LHCN-M2 (cell line): ENCODE results near the gene ZNF682. TPM values are rescaled to one million over a fixed set of nuclear protein-coding genes. Genes with fewer than 3 reads are reported as not detected.
"Not testable (repeated sequence)": the region's sequence is repeated elsewhere in the genome, so short reads cannot be mapped to it uniquely, and the experiment has no call there.

Experiments
- DNase-seq: peaks from one replicate; pipeline ENCODE4 v3.0.0-alpha.2; 2012; ENCODE audit warnings: low read depth
- total RNA-seq: library from RNA; depleted of rRNA; stranded (reverse); fragments of >200 nt; gene quantifications from 2 replicates; pipeline ENCODE4 v1.2.3, GENCODE V29; 2014; rRNA removed

Gene ZNF682
- total RNA-seq, 1 experiment from 2014 or later: 4.3 TPM

DNA sequence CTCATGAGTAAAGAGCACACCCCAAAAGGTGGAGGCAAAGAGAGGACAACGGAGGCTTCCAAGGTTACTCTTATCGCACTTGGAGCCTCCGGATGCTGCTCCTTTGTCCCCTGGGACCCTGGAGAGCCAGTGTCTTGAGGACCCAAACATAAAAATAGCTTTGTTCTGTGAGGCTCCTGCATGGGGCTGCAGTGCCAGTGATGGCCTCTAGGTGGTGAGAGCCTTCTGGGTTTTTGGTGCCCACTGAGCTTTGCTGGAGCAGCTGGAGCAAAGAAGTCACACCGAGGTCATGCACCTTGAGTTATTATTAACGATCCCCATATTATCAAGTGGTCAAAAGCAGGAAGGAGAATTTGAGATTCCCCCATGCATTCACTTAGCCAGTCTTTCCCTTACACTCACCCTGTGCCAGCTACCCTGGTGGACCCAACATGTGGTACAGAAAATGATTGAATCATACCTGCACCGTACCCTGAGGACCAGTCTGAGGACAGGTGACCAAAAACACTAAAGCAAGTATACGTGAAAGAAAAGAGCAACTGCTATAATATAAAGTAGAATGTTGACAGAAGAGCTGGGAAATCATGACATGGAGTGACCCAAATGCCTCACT, 41.5 kb downstream of the ZNF682 start:
- peak; percentile 1 for DNase-seq

DNA sequence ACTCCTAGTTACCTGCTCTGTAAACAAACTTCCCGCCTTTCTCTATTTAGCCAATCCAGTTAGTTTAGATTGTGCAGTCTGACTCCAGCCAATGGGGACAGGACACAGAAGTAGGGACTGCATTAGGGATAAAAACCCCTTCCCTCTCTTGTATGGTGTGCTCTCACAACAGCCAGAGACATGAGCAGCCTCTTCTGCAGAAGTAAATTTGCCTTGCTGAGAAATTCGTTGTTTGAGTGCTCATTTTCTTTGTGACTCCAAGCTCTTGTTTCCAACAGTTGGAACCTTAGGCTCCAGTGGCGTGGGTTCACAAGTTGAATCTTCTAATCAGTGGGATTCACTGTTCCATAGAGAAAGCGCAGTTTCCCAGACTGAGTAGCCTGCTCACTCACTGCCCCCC, 72.4 kb downstream of the ZNF682 start:
- no peak for DNase-seq

DNA sequence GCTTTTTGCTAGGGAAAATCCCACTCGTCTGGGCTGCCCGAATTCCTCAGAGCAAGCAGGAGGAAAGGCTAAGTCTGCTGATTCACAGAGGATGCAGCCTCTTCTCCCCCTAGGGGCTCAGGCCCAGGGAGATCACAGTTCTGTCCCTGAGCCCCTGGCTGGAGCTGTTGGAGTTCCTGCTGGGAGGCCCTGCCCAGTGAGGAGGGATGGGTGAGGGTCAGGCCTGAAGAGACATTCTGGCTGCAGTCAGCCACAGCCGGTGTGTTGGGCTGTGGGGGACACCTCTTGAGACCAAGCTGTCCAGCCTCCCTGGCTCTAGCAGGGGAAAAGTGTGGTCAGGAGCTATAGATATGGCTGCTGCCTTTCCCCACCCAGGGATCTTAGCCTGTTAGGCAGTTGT, 73.2 kb downstream of the ZNF682 start:
- not testable (repeated sequence) for DNase-seq

- DNase-seq: no peak
These were observed 74.9 kb downstream of the ZNF682 start for GRCh38 chr19:19964416-19964815.

DNA sequence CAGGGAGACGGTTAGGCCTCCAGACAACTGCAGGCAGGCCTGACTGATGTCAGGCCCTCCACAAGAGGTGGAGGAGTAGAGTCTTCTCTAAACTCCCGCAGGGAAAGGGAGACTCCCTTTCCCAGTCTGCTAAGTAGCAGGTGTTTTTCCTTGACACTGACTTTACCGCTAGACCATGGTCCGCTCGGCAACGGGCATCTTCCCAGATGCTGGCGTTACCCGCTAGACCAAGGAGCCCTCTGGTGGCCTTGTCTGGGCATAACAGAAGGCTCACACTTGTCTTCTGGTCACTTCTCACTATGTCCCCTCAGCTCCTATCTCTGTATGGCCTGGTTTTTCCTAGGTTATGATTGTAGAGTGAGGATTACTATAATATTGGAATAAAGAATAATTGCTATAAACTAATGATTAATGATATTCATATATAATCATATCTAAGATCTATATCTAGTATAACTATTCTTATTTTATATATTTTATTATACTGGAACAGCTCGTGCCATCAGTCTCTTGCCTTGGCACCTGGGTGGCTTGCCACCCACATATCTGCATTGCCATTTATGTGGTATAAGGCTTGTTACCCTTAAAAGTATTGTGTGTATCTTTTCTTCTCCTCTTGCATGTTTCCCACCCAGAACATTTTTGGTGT, 80.0 kb downstream of the ZNF682 start:
- DNase-seq: peak; percentile 40

DNA sequence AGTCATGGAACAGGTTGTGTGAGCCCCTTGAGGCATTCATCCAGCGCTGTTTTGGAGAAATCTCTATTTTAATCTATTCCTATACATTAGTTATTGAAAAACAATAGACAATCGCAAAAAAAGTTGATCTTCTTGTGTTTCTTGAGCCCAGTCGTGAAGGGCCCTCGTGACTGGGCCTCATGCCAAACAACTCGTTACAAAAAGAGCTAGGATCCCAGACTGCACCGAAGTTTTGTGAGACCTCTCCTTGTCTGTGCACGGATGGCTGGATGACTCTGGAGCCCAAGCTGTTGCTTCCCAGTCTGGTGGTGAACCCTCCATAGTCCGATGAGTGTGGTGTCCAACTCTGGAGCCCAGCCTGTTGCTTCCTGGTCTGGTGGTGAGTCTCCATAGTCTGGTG, 81.5 kb downstream of the ZNF682 start:
- not testable (repeated sequence) for DNase-seq

GRCh38 chr19:19956434-19957075, 82.8 kb downstream of the ZNF682 start:
- no peak for DNase-seq

DNA sequence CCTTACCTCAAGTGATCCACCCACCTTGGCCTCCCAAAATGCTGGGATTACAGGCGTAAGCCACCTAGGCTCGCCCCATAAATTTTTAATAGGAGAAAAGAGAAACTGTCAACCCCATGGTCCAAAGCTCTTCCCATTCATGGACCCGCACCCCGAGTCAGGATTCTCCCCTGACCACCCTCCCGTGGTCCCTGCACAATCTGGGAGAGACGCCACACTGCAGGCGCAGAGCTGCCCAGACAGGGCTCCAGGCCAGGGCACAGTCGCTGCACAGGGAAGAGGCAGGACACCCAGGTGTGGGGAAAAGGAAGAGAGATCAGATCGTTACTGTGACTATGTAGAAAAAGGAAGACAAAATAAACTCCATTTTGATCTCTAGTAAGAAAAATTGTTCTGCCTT, 84.1 kb downstream of the ZNF682 start:
- DNase-seq: no peak

Other genes starting within 250 kb of the ZNF682 start
- 9.4 and 15.0 TPM in 2 replicates for gene ZNF506, start 217.8 kb downstream of the ZNF682 start, total RNA-seq
- 9.9 and 11.2 TPM in 2 replicates for gene ZNF253, start 173.6 kb downstream of the ZNF682 start, total RNA-seq
- gene ZNF93, start 138.6 kb downstream of the ZNF682 start, total RNA-seq: 23.3 and 30.8 TPM in 2 replicates
- 0.11 and 0.32 TPM in 2 replicates for gene ZNF90, start 38.5 kb upstream of the ZNF682 start, total RNA-seq
- gene ZNF486, start 127.7 kb upstream of the ZNF682 start, total RNA-seq: 3.0 and 3.1 TPM in 2 replicates